ENCODE measurements around the gene OTOA.
"Not testable (repeated sequence)": the region's sequence is repeated elsewhere in the genome, so short reads cannot be mapped to it uniquely, and the experiment has no call there.

OTOA gene

DNA sequence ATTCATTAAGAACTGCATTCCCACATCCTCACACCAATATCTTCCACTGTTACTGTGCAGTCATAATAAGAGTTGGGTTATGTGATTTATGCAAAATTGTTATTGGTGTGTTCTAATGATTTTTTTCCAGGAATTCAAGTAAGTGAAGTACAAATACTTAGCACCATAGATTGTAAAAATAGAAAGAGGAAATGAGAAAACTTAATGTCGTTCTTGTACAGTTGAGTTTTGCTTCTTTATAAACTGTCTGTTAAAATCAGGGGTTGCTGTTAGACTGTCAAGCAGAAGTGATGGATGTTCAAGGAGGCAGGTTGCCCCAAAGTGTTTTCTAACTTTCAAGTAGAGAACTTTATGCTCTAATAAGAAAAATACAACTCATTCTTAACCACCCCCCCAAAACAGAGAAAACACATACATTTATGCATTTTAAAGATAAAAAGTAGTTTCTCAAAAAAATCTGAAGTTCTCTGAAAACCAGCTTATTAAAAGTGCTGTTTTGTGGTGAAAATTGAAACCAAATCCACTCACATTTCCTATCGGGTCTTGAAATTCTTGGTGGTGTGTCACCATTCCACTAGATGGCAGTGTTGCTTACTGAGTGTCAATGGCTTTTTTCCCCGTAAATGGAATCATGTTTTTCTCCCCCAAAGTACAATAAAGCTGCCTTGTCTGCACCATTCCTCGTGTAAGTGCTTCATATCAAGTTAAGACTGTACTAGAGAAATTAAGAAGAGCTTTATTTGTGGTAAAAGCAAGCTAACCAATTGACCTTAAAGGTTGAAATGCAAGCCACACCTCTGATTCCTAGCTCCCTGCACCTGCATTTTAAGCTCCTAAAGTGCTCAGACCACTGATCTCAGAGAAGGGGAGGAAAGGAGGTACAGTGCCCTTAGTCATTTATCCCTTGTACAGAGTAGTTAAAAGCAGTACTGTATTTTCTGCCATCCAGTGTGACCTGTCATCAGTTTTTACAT, 6.7 kb upstream of the OTOA start:
- TF ChIP-seq CTCF (IDR thresholded peaks at IDR 0.05; ENCODE audit: control insufficient read depth, insufficient read depth, low read depth, low read length, missing control alignments) = peak; percentile 78
- H3K4me3 ChIP-seq (ENCODE audit: control insufficient read depth, low read depth, low read length) = no peak overlapping the region
- DNase-seq (ENCODE audit: low read depth) = no peak

DNA sequence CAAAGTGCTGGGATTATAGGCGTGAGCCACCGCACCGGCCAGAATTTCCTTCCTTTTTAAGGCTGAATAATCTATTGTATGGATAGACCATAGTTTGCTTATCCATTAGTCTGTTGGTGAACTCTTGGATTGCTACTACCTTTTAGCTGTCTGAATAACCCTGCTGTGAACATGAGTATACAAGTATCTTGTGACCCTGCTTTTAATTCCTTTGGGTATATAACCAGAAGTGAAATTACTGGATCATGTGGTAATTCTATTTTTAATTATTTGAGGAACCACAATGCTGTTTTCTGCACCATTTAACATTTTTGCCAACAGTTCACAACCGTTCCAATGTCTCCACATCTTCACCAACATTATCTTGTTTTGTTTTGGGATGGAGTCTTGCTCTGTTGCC, 4.6 kb upstream of the OTOA start:
- no peak overlapping the region for H3K4me3 ChIP-seq (ENCODE audit: control insufficient read depth, low read depth, low read length)
- no peak for TF ChIP-seq CTCF (IDR thresholded peaks at IDR 0.05; ENCODE audit: control insufficient read depth, insufficient read depth, low read depth, low read length, missing control alignments)
- DNase-seq (ENCODE audit: low read depth) = no peak

DNA sequence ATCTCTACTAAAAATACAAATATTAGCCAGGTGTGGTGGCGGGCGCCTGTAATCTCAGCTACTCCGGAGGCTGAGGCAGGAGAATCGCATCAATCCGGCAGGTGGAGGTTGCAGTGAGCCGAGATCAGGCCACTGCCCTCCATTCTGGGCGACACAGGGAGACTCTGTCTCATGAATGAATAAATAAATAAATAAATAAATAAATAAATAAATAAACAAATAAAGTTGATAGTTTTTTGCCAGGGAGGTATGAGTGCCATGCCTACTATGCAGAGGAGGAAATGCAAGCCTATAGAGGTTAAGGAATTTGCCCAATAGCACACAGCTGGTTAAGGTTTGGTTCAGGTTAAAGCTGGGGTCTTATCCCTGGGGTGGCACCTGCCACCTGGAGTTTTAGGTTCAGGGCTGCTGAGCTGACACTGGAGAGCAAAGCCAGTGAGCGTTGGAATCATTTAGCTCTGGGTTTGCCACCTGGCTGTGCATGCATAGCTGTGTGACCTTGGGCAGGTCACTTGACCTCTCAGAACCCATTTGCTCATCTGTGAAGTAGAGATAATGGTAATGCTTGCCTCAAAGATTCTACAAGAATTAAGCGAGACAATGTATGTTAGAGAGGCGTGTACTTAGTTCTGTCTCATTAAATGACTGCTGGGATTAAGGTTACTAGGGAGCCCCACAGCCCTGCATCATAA, 1.2 kb downstream of the OTOA start:
- DNase-seq (ENCODE audit: low read depth) = no peak
- no peak overlapping the region for H3K4me3 ChIP-seq (ENCODE audit: control insufficient read depth, low read depth, low read length)
- no peak for TF ChIP-seq CTCF (IDR thresholded peaks at IDR 0.05; ENCODE audit: control insufficient read depth, insufficient read depth, low read depth, low read length, missing control alignments)

- TF ChIP-seq CTCF (IDR thresholded peaks at IDR 0.05; ENCODE audit: control insufficient read depth, insufficient read depth, low read depth, low read length, missing control alignments) = no peak
- no peak for DNase-seq (ENCODE audit: low read depth)
- no peak overlapping the region for H3K4me3 ChIP-seq (ENCODE audit: control insufficient read depth, low read depth, low read length)
Observed at GRCh38 chr16:21666772-21667171, 3.0 kb downstream of the OTOA start.

DNA sequence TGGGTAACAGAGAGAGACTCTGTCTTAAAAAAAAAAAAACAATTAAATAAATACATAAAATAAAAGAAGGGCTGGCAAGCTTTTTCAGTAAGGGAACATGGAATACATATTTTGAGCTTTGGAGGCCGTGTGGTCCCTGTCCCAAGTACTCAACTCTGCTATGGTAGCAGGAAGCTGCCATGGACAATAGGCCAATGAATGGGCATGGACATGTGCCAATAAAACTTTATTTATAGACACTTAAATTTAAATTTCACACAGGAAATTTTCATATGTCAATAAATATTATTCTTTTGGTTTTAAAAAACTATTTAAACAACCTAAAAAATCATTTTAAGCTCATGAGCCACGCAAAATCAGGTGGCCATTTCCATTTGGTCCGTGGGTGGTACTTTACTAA, 3.8 kb downstream of the OTOA start:
- no peak for DNase-seq (ENCODE audit: low read depth)
- TF ChIP-seq CTCF (IDR thresholded peaks at IDR 0.05; ENCODE audit: control insufficient read depth, insufficient read depth, low read depth, low read length, missing control alignments) = no peak
- no peak overlapping the region for H3K4me3 ChIP-seq (ENCODE audit: control insufficient read depth, low read depth, low read length)

DNA sequence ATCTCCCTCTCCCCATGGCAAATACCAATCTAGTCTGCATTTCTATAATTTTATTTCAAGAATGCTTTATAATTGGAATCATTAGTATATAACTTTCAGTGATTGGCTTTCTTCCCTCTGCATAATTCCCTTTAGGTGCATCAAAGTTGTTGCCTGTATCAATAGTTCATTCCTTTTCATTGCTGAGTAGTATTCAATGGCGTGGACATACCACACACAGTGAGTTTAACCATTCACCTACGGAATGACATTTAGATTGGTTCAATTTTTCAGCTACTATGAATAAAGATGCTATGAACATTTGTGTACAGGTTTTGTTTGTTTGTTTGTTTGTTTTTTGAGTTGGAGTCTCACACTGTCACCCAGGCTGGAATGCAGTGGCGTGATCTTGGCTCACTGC, 9.7 kb downstream of the OTOA start:
- DNase-seq (ENCODE audit: low read depth) = no peak
- H3K4me3 ChIP-seq (ENCODE audit: control insufficient read depth, low read depth, low read length) = no peak overlapping the region
- TF ChIP-seq CTCF (IDR thresholded peaks at IDR 0.05; ENCODE audit: control insufficient read depth, insufficient read depth, low read depth, low read length, missing control alignments) = no peak

DNA sequence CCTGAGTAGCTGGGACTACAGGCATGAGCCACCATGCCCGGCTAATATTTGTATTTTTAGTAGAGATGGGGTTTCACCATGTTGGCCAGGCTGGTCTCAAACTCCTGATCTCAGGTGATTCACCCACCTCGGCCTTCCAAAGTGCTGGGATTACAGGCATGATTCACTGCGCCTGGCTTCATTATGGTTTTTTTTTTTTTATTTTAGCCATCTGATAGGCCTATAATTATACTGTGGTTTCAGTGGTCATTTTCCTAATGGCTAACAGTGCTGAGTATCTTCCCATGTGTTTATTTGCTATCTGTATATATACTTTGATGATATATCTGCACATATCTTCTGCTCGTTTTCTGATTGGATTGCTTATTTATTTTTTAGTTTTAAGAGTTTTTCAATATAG, 10.7 kb downstream of the OTOA start:
- not testable (repeated sequence) for H3K4me3 ChIP-seq (ENCODE audit: control insufficient read depth, low read depth, low read length); DNase-seq (ENCODE audit: low read depth)

DNA sequence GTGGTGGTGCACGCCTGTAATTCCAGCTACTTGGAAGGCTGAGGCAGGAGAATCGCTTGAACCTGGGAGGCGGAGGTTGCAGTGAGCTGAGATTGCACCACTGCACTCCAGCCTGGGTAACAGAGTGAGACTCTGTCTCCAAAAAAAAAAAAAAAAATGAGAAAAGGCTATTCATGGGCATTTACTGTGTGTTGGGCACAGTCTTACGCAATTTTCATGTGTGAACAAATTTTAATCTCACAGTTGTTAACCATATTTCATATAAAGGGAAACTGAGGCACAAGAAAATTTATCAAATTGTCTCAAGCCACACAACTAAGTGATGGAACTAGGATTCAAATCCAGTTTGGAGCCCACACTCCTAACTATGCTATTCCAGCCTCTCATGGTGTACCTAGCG, 16.9 kb downstream of the OTOA start:
- H3K4me3 ChIP-seq (ENCODE audit: control insufficient read depth, low read depth, low read length); DNase-seq (ENCODE audit: low read depth): not testable (repeated sequence)
